AG08396 (cell line): ENCODE results near the gene SLCO4A1.

Experiments
- DNase-seq: peaks from one replicate; pipeline ENCODE4 v3.0.0; 2012; ENCODE audit warnings: low spot score, mixed read lengths

SLCO4A1 gene

DNA sequence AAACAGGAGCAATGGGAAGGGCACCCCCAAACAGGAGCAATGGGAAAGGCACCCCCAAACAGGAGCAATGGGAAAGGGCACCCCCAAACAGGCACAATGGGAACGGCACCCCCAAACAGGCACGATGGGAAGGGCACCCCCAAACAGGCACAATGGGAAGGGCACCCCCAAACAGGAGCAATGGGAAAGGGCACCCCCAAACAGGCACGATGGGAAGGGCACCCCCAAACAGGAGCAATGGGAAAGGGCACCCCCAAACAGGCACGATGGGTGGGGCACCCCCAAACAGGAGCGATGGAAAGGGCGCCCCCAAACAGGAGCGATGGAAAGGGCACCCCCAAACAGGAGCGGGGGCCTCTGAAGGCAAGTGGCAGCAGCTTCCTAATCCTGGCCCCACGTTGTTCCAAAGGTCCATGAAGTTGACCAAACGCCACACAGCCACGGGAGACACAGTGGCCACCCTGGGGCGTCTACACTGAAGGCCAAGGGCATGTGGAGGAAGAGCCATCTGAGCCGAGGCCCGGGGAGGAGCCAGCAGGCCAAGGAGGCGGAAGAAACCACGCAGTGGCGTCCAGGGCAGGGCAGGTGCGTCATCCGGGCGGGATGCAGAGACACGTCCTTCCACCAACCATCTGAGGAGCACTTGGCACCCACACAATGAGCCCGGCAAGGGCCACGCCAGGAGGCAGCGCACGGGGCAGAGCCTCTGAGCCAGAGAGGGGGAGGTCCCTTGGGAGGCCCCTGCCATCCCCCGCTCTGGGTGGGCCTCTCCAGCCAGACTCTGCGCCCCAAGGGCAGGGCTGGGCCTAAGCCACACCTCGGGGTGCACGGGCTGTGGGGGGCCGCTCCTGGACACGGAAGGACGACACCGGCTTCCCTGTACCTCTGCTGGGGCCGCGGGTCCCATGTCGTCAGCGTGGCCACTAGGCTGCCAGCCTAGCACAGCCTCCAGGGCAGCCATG lies 44.8 kb downstream of the SLCO4A1 start:
- no peak for DNase-seq

GRCh38 chr20:62688083-62688482 lies 45.8 kb downstream of the SLCO4A1 start:
- no peak for DNase-seq

DNA sequence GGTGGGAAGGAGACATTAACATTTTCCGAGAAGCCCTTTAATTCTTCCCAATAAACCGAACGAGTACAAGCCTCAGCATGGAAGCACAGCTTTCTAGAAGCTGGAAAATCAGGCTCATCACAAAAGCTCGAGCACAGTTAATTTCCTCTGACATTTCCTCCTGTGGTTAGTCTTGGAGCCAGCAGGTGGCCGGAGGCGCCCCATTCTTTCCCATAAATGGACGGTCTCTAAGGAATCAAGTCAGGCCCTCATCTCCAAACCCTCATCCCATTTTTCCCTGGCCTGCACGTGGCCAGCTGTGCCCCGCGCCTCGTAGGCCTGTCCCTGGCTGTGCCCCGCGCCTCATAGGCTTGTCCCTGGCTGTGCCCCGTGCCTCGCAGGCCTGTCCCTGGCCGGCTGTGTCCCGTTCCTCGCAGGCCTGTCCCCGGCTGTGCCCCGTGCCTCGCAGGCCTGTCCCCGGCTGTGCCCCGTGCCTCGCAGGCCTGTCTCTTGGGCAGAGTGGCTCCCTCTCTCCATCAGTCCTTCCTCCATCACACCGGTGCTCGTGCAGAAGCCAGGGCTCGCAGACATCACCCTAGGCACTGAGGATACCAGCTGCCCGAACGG lies 46.7 kb downstream of the SLCO4A1 start:
- no peak for DNase-seq

GRCh38 chr20:62689861-62690260 lies 47.6 kb downstream of the SLCO4A1 start:
- no peak for DNase-seq

GRCh38 chr20:62690261-62690820 lies 48.0 kb downstream of the SLCO4A1 start:
- DNase-seq: no peak

DNA sequence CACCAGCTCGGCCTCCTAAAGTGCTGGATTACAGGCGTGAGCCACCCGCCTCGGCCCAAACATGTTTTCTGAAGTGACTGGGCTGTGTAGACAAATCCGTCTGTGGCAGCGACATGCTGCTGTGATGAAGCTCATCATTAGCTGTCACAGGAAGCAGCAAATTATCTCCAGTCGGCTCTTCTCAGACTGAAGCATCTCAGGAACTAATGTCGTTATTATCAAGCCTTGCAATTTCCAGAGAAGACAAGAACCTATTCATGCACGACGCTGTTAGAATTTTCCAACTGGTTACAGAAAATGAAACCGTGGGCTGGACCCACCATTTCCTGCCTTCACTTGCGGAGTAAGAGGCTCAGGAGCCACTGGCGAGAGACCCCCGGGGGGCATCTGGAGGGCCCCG lies 49.2 kb downstream of the SLCO4A1 start:
- DNase-seq: no peak

- no peak for DNase-seq
Measured at GRCh38 chr20:62692176-62692575, 49.9 kb downstream of the SLCO4A1 start.

- no peak for DNase-seq
Measured at GRCh38 chr20:62692801-62693523, 50.7 kb downstream of the SLCO4A1 start.

DNA sequence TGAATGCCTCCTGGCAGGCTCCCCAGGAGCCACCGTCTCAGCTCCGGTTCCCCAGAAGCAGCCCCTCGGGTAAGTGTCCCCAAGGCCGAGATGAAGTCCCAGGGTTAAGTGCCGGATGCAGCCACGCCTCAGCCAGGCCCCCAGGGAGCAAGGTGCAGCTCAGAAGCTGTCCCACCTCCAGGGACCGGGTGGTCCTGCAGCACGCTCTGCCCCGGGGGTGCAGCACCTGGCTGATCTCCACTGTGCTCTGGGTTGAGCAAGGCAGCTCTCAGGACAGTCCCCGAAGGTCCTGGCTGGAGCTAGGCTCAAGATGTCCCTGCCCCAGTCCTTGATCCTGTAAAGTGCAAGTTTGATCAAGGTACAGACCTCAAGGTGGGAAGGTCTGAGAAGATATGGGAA lies 51.2 kb downstream of the SLCO4A1 start:
- no peak for DNase-seq

DNA sequence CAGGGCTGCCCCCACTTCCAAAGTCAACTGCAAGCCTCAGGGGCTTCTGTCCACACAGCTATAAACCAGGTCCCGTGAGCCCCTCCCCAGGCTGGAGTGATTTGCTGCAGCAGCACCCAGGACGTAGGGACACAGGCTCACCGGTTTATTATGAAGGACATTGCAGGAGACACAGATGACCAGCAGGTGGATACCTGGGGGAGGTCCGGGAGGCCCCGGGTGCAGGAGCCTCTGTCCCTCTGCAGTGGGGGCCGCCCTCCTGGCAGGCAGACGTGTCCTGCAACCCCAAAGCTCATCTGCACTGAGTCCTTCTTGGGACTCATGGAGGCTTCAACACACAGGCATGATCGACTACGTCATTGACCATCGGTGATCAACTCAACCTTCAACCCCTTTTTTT lies 51.8 kb downstream of the SLCO4A1 start:
- DNase-seq: no peak

DNA sequence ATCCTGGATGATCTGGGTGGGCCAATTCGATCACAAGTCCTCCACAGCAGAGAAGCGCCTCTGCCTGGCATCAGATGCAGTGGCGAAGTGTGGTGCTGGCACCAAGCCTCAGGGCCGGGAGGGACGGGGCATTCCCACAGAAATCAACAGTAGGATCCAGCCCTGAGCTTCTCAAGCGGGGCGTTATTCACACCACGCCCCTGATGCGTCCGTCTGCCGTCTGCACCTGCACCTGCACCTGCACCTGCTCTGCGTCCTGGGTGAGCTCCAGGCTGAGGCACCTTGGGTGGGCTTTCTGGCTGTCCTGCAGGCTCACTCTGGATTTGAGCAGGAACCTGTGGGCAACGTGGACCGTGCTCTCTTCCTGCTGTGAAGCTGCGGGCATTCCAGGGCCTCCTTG lies 52.6 kb downstream of the SLCO4A1 start:
- DNase-seq: no peak

DNA sequence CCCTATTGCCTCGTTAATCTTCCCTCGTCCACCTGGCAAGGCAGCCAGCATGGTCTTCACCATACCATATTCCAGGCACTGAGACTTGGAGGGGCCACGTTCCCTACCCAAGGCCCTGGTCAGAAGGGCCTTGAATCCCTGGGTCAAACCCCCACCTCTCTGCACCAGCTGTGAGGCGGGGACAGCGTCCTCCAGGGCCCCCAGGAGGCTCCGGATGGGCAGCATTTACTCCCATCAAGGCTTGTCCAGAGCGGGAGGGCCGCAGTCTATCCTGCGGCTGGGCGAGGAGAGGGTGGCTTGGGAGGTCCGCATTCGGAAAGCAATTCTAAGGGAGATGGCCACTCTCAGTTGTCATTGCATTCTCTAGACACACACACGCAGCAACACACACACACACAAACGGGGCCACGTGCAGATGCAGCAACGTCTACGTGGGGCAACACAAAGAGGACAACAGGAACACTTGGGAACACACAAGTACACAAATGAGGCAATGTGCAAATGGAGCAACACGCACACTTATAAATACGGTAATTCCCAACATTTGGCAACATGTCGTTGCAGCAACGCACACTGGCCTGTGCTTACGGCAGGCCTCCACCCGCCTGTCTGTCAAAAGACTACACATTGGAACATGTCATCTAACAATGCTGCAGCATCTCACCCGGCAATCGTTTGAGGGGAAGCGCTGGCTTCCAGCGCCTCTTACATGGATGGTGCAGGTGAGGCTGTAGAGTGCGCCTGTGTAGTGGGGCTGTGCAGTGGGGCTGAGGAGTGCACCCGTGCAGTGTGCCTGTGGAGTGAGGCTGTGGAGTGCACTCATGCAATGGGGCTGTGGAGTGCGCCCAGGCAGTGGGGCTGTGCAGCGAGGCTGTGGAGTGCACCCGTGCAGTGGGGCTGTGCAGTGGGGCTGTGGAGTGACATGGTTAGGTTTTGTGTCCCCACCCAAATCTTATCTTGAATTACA lies 53.4 kb downstream of the SLCO4A1 start:
- DNase-seq: no peak

DNA sequence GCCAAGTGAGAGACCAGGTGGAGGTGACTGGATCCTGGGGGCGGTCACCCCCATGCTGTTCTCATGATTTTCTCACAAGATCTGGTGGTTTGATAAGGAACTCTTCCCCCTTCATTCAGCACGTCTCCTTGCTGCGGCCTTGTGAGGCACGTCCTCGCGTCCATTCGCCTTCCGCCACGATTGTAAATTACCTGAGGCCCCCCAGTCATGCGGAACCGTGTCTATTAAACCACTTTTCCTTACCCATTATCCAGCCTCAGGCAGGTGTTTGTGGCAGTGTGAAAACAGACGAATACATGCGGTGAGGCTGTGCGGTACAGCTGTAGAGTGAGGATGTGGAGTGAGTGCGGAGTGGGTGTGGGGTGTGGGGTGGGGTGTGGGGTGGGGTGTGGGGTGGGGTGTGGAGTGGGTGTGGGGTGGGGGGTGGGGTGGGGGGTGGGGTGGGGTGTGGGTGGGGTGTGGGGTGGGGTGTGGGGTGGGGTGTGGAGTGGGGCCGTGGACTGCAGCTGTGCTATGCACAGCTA lies 54.2 kb downstream of the SLCO4A1 start:
- no peak for DNase-seq

GRCh38 chr20:62696989-62697388 lies 54.7 kb downstream of the SLCO4A1 start:
- DNase-seq: no peak

DNA sequence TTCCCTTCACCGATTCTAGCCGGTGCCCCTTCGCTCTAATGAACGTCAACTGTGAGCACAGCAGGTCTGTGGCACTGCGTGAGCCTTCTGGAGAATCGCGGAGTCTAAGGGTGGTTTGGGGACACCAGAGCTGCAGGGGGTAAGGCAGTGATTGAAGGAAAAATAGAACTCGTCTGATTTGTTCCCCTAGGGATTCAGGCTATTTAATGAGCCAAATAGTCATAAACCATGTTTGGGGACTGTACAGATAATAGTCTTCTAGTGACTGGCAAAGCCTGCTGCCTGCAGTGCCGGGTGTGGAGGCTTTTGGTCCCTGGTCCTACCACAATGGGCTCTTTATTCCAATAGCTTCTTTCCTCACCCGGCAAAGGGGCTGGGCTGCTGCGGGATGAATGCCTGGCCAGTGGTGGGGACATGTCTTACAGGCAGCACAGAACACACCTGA lies 55.2 kb downstream of the SLCO4A1 start:
- no peak for DNase-seq

GRCh38 chr20:62698231-62698630 lies 55.9 kb downstream of the SLCO4A1 start:
- no peak for DNase-seq

GRCh38 chr20:62699296-62699695 lies 57.0 kb downstream of the SLCO4A1 start:
- no peak for DNase-seq

GRCh38 chr20:62699741-62700140 lies 57.4 kb downstream of the SLCO4A1 start:
- no peak for DNase-seq

GRCh38 chr20:62700261-62700930 lies 58.1 kb downstream of the SLCO4A1 start:
- DNase-seq: no peak
